Mucosa of descending colon (tissue), 3 donors: ENCODE measurements around the gene PIP4K2A. TPM values are rescaled to one million over a fixed set of nuclear protein-coding genes. Genes with fewer than 3 reads are reported as not detected.

ENCODE experiments used
- ATAC-seq: fragments of 200-7000 bp; cut with Tn5 transposase; one replicate; pipeline ENCODE4 v1.9.1; 2020; ENCODE audit warnings: mild to moderate bottlenecking, moderate library complexity
- DNase-seq, 3 donors: peaks; one replicate each; pipeline ENCODE4 v3.0.0-alpha.2; 2020
- H3K36me3 ChIP-seq: fragments of 200-600 bp; one replicate; pipeline ENCODE4 v1.8.0; 2021; ENCODE audit warnings: low read depth, mild to moderate bottlenecking
- H3K4me1 ChIP-seq: fragments of 200-600 bp; one replicate; pipeline ENCODE4 v1.8.0; 2021; ENCODE audit warnings: low read depth, mild to moderate bottlenecking
- H3K4me3 ChIP-seq: fragments of 200-600 bp; one replicate; pipeline ENCODE4 v1.8.0; 2021; ENCODE audit warnings: mild to moderate bottlenecking
- H3K9me3 ChIP-seq: fragments of 200-600 bp; one replicate; pipeline ENCODE4 v1.8.0; 2021; ENCODE audit warnings: mild to moderate bottlenecking
- CTCF ChIP-seq: fragments of 200-600 bp; IDR thresholded peaks from one replicate; pipeline ENCODE4 v1.8.0; 2022; ENCODE audit warnings: antibody characterized with exemption, mild to moderate bottlenecking
- intact Hi-C, 2 donors: fragments of 100-400 bp; cut with DNase I in 1 of 2; cut with micrococcal nuclease in 1 of 2; formaldehyde crosslinking; loops; one replicate each; pipeline versions ENCODE4 v1.11.0 to v1.11.1; 2022; cut with DNase I, micrococcal nuclease
- total RNA-seq, 3 donors: library from RNA; stranded (reverse); fragmentation: NEBNext Ultra II Directional in 2 of 3; extraction: Animal tissue kit (Norgen Biotek cat#: 25700) in 2 of 3; gene quantifications; one replicate each; pipeline versions ENCODE4 v1.2.1 to v1.2.4, GENCODE V29; 2021 to 2023
- donor health status: DM: no; HTN: no; CAD: no; lungs with moderate emphysema.
- donor health status: DM: no; HTN: no; CAD: no.
- donor health status: DM: no; HTN: yes; CAD: no.

The PIP4K2A gene
- total RNA-seq, 3 donors from 2014 or later: 17.2 to 29.4 (median 21.2) TPM

GRCh38 chr10:22505911-22506685, 208.3 kb downstream of the PIP4K2A start:
- intact Hi-C loops: no loop called here
- peaks cover 3% of the 10 kb centered on the region for H3K9me3 ChIP-seq
- no peak for TF ChIP-seq CTCF
- no peak overlapping the region for H3K4me3 ChIP-seq
- peaks cover 5% of the 10 kb centered on the region for H3K4me1 ChIP-seq
- no peaks in the 10 kb centered on the region for H3K36me3 ChIP-seq
- ATAC-seq (peak; percentile 95), DNase-seq (peak; percentile 53 to 83 (median 60))

- H3K36me3 ChIP-seq: no peaks in the 10 kb centered on the region
- DNase-seq (no peak), ATAC-seq (no peak)
- H3K4me1 ChIP-seq: peaks cover 5% of the 10 kb centered on the region
- TF ChIP-seq CTCF: no peak
- intact Hi-C loops: no loop called here
- H3K4me3 ChIP-seq: no peak overlapping the region
- H3K9me3 ChIP-seq: peaks cover 3% of the 10 kb centered on the region
Measured at GRCh38 chr10:22504766-22505165, 209.6 kb downstream of the PIP4K2A start.

GRCh38 chr10:22503315-22504088, 210.9 kb downstream of the PIP4K2A start:
- DNase-seq (no peak), ATAC-seq (no peak)
- Histone ChIP-seq H3K4me1 (peaks cover 5% of the 10 kb centered on the region), H3K4me3 (no peak overlapping the region), H3K36me3 (no peaks in the 10 kb centered on the region), H3K9me3 (no peaks in the 10 kb centered on the region)
- TF ChIP-seq CTCF: no peak
- intact Hi-C loops: no loop called here

- H3K4me3 ChIP-seq: no peak overlapping the region
- H3K9me3 ChIP-seq: no peaks in the 10 kb centered on the region
- no peak for TF ChIP-seq CTCF
- ATAC-seq: no peak
- intact Hi-C loops: no loop called here
- peaks cover 5% of the 10 kb centered on the region for H3K4me1 ChIP-seq
- no peaks in the 10 kb centered on the region for H3K36me3 ChIP-seq
- no peak for DNase-seq
Measured at GRCh38 chr10:22501863-22502262, 212.5 kb downstream of the PIP4K2A start.

GRCh38 chr10:22501413-22501812, 213.0 kb downstream of the PIP4K2A start:
- Histone ChIP-seq H3K9me3 (no peaks in the 10 kb centered on the region), H3K36me3 (no peaks in the 10 kb centered on the region), H3K4me1 (peaks cover 5% of the 10 kb centered on the region), H3K4me3 (no peak overlapping the region)
- TF ChIP-seq CTCF: no peak
- ATAC-seq (no peak), DNase-seq (no peak)
- intact Hi-C loops: no loop called here
